Hepatocyte (in vitro differentiated cells): ENCODE results near the gene TMEM98. TPM values are rescaled to one million over a fixed set of nuclear protein-coding genes. Genes with fewer than 3 reads are reported as not detected.

Source experiments
- DNase-seq: peaks from one replicate; pipeline ENCODE4 v3.0.0-alpha.2; 2016; ENCODE audit warnings: low spot score
- H2AFZ ChIP-seq: fragments of 200-600 bp; sonication (generic); 2 replicates; pipeline ENCODE4 v1.6.0; 2016; ENCODE audit warnings: antibody characterized with exemption, mild to moderate bottlenecking
- H3K27ac ChIP-seq: fragments of 200-600 bp; sonication (generic); 2 replicates; pipeline ENCODE4 v1.5.1; 2016; ENCODE audit warnings: mild to moderate bottlenecking
- H3K27me3 ChIP-seq: fragments of 200-600 bp; sonication (generic); 2 replicates; pipeline ENCODE4 v1.6.1; 2016
- H3K36me3 ChIP-seq: fragments of 200-600 bp; sonication (generic); replicated peaks from 2 replicates; pipeline ENCODE4 v1.5.1; 2016; ENCODE audit warnings: low read depth; ENCODE audit not compliant: insufficient read depth
- H3K4me1 ChIP-seq: fragments of 200-600 bp; sonication (generic); 2 replicates; pipeline ENCODE4 v1.5.1; 2016; ENCODE audit warnings: mild to moderate bottlenecking, moderate library complexity; ENCODE audit not compliant: insufficient read depth
- H3K4me2 ChIP-seq: fragments of 200-600 bp; sonication (generic); 2 replicates; pipeline ENCODE4 v1.6.0; 2016
- H3K4me3 ChIP-seq: fragments of 200-600 bp; sonication (generic); 2 replicates; pipeline ENCODE4 v1.5.1; 2016; ENCODE audit warnings: mild to moderate bottlenecking
- H3K79me2 ChIP-seq: fragments of 200-600 bp; sonication (generic); 2 replicates; pipeline ENCODE4 v1.6.0; 2017; ENCODE audit warnings: mild to moderate bottlenecking
- H3K9me2 ChIP-seq: fragments of 200-600 bp; sonication (generic); replicated peaks from 2 replicates; pipeline ENCODE4 v1.6.0; 2017; ENCODE audit warnings: mild to moderate bottlenecking; ENCODE audit not compliant: insufficient read depth
- H3K9me3 ChIP-seq: fragments of 200-600 bp; sonication (generic); 2 replicates; pipeline ENCODE4 v1.5.1; 2016; ENCODE audit warnings: low read depth, mild to moderate bottlenecking
- H4K20me1 ChIP-seq: fragments of 200-600 bp; sonication (generic); 2 replicates; pipeline ENCODE4 v1.6.0; 2016; ENCODE audit warnings: mild to moderate bottlenecking; ENCODE audit not compliant: insufficient read depth, poor library complexity, severe bottlenecking
- CTCF ChIP-seq: fragments of 200-600 bp; sonication (generic); IDR thresholded peaks from 2 replicates; pipeline ENCODE4 v1.5.1; 2016; ENCODE audit warnings: antibody characterized with exemption, mild to moderate bottlenecking; ENCODE audit not compliant: poor library complexity
- EZH2 ChIP-seq: fragments of 200-600 bp; sonication (generic); IDR thresholded peaks from 2 replicates; pipeline ENCODE4 v1.6.1; 2016; ENCODE audit warnings: antibody characterized with exemption, mild to moderate bottlenecking, borderline replicate concordance
- EZH2phosphoT487 ChIP-seq: fragments of 200-600 bp; sonication (generic); IDR thresholded peaks from one replicate; pipeline ENCODE4 v1.6.1; 2018; ENCODE audit warnings: antibody characterized with exemption, mild to moderate bottlenecking, low read depth, moderate library complexity; ENCODE audit not compliant: unreplicated experiment, severe bottlenecking
- WGBS: methylation state at CpG from one replicate; pipeline ENCODE4 v1.1.6; 2016; ENCODE audit warnings: low lambda C conversion rate; ENCODE audit errors: missing lambda C conversion rate; 5-methylcytosine and 5-hydroxymethylcytosine counted together
- polyA plus RNA-seq: library from polyadenylated mRNA; unstranded; fragments of >200 nt; fragmentation: Nextera tagmentation; extraction: Ambion mirVana; gene quantifications from 2 replicates; pipeline ENCODE4 v1.2.1, GENCODE V29; 2016
- total RNA-seq: library from RNA; depleted of rRNA; stranded (reverse); fragments of >200 nt; gene quantifications from 2 replicates; pipeline ENCODE4 v1.2.3, GENCODE V29; 2014

TMEM98 gene
- total and polyA plus RNA-seq, 2 experiments from 2014 or later, result 280 to 406 TPM

DNA sequence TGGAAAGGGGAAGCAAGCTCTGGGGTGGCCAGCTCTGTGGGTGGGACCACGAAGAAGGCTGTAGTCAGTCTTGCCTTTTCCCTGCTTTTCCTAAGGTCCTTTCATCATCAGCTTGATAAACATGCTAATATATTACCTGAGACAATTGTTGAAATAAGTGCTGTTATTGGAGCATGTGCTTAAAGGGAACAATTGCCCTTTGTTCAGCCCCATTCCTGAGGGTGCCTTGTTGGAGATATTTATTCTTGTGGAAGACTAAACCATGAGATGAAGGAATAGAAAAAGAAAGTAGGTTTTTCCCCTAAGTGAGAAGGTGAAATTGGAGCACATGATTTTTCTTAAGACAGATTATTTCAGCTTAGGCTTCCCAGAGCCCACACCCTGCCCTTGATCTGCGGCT lies 7.8 kb downstream of the TMEM98 start:
- 90% methylated on average over 2 of the region's 2 CpGs for WGBS
- H3K4me2 ChIP-seq, result no peak overlapping the region
- no peak overlapping the region for H3K4me3 ChIP-seq
- H4K20me1 ChIP-seq, result peaks cover 4% of the 10 kb centered on the region
- TF ChIP-seq EZH2, result no peak
- TF ChIP-seq EZH2phosphoT487, result no peak
- no peak for TF ChIP-seq CTCF
- DNase-seq, result no peak
- peak overlapping the region; percentile 61 for H3K27ac ChIP-seq
- H3K79me2 ChIP-seq, result peaks cover 27% of the 10 kb centered on the region
- no peaks in the 10 kb centered on the region for H3K36me3 ChIP-seq
- H3K9me3 ChIP-seq, result no peaks in the 10 kb centered on the region
- no peak overlapping the region for H2AFZ ChIP-seq
- H3K27me3 ChIP-seq, result no peaks in the 10 kb centered on the region
- peaks cover 14% of the 10 kb centered on the region for H3K4me1 ChIP-seq
- no peaks in the 10 kb centered on the region for H3K9me2 ChIP-seq

DNA sequence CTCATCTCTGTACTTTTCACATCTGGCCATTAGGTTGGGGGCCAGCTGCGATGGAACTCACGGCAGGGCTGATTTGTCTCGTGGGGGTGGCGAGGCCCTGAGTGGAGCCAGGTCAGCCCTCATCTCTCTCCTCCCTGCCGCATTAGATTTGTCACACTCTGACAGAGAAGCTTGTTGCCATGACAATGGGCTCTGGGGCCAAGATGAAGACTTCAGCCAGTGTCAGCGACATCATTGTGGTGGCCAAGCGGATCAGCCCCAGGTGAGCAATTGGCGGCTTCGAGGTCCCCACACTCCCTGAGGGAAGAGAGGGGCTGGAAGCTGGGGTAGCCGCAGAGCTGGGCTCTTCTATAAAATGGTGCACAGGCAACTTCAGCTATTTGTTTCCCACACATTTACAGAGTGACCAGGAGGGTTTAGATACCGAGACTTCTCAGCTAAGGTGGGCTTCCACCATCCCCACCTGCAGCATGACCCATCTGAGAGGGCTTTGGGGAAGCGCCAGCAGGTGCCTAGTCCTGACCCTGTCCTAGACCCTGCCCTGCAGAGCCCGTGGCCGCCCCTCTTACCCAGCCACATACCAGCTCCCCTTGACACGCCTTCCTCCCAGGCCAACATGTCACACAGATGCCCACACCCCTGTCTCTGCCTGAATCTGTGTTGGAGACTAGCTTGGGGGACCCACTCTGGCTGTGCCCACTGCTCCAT lies 8.4 kb downstream of the TMEM98 start:
- 95% methylated on average over 15 of the region's 15 CpGs for WGBS
- Histone ChIP-seq H4K20me1 (no peaks in the 10 kb centered on the region), H3K4me3 (no peak overlapping the region), H3K36me3 (peaks cover 3% of the 10 kb centered on the region), H3K27me3 (no peaks in the 10 kb centered on the region), H3K79me2 (peaks cover 21% of the 10 kb centered on the region), H3K4me1 (peaks cover 14% of the 10 kb centered on the region), H3K9me2 (no peaks in the 10 kb centered on the region), H3K4me2 (no peak overlapping the region), H3K9me3 (no peaks in the 10 kb centered on the region), H3K27ac (peak overlapping the region; percentile 61), H2AFZ (no peak overlapping the region)
- TF ChIP-seq EZH2 (no peak), EZH2phosphoT487 (no peak)
- no peak for DNase-seq

DNA sequence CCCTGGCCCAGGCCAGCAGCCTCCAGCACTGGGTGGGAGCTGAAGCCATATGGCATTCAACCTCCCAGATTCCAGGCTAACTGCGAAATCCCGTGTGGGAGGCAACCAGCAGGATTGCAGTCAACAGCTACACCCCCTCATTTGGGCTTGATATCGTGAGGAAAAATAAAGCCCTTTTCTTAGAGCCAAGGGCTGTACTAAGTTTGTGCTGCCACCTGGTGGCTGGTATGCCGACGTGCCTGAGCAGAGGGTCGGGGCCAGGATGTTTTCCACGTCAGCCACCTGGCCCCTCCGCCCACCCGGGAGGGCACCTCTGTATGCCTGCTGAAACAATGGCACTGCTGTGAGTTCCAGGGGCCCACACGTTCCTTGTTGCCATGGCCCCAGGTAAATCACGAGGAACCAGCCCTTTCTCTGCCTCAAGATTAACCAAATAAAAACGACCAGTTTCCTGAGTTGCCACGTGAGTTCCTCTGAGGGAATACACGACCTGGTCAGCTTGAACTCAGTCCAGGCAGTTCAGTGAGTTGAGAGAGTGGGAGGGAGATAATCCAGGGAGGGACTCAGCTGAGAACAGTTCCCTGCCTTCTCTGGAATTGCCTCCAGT lies 9.0 kb downstream of the TMEM98 start:
- H3K4me1 ChIP-seq, result peaks cover 14% of the 10 kb centered on the region
- no peaks in the 10 kb centered on the region for H3K9me3 ChIP-seq
- TF ChIP-seq CTCF, result peak; percentile 90
- TF ChIP-seq EZH2, result no peak
- no peak for TF ChIP-seq EZH2phosphoT487
- DNase-seq, result peak; percentile 90
- peak overlapping the region; percentile 61 for H3K27ac ChIP-seq
- H2AFZ ChIP-seq, result no peak overlapping the region
- no peaks in the 10 kb centered on the region for H4K20me1 ChIP-seq
- no peak overlapping the region for H3K4me3 ChIP-seq
- H3K27me3 ChIP-seq, result no peaks in the 10 kb centered on the region
- peaks cover 3% of the 10 kb centered on the region for H3K36me3 ChIP-seq
- peaks cover 15% of the 10 kb centered on the region for H3K79me2 ChIP-seq
- WGBS, result 25% methylated on average over 14 of the region's 14 CpGs
- no peaks in the 10 kb centered on the region for H3K9me2 ChIP-seq
- no peak overlapping the region for H3K4me2 ChIP-seq

DNA sequence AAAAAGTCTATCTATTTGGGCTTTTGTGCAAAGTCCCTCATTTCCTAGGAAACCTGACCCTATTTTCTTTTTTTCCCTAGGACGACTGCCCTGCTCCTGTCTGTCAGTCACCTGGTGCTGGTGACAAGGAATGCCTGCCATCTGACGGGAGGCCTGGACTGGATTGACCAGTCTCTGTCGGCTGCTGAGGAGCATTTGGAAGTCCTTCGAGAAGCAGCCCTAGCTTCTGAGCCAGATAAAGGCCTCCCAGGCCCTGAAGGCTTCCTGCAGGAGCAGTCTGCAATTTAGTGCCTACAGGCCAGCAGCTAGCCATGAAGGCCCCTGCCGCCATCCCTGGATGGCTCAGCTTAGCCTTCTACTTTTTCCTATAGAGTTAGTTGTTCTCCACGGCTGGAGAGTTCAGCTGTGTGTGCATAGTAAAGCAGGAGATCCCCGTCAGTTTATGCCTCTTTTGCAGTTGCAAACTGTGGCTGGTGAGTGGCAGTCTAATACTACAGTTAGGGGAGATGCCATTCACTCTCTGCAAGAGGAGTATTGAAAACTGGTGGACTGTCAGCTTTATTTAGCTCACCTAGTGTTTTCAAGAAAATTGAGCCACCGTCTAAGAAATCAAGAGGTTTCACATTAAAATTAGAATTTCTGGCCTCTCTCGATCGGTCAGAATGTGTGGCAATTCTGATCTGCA lies 12.9 kb downstream of the TMEM98 start:
- Histone ChIP-seq H2AFZ (no peak overlapping the region), H3K79me2 (no peaks in the 10 kb centered on the region), H4K20me1 (no peaks in the 10 kb centered on the region), H3K4me2 (no peak overlapping the region), H3K27me3 (no peaks in the 10 kb centered on the region), H3K36me3 (peaks cover 3% of the 10 kb centered on the region), H3K27ac (no peak overlapping the region), H3K4me1 (peaks cover 28% of the 10 kb centered on the region), H3K9me3 (no peaks in the 10 kb centered on the region), H3K9me2 (no peaks in the 10 kb centered on the region), H3K4me3 (no peak overlapping the region)
- WGBS, result 88% methylated on average over 10 of the region's 10 CpGs
- DNase-seq, result no peak
- TF ChIP-seq EZH2phosphoT487, result no peak
- no peak for TF ChIP-seq EZH2
- TF ChIP-seq CTCF, result no peak
